22Rv1 (cell line): ENCODE measurements around the gene VMAC.

Experiments used
- H3K27ac ChIP-seq: fragments of 450-650 bp; 2 replicates; pipeline ENCODE4 v1.5.1; 2017
- CTCF ChIP-seq: fragments of 450-650 bp; IDR thresholded peaks from 2 replicates; pipeline ENCODE4 v1.5.1; 2017; ENCODE audit warnings: mild to moderate bottlenecking
- ZFX ChIP-seq: fragments of 450-650 bp; IDR thresholded peaks from 2 replicates; pipeline ENCODE4 v1.6.1; 2017; ENCODE audit warnings: antibody characterized with exemption, borderline replicate concordance

The VMAC gene

GRCh38 chr19:5911366-5911765, 6.7 kb downstream of the VMAC start:
- H3K27ac ChIP-seq, result no peak overlapping the region

GRCh38 chr19:5913739-5914357, 9.2 kb downstream of the VMAC start, which contains the start of gene CAPS:
TSS of gene CAPS (plus strand) at chr19:5914254. CDS start at chr19:5914407, 153 bp downstream.
- H3K27ac ChIP-seq, result 0 out of 2 replicates have a peak within 1 kb of the TSS, but pooled peaks have one; percentile 5
- TF ChIP-seq CTCF (no peak), ZFX (no peak)

More at GRCh38 chr19:5911366-5911765, 6.7 kb downstream of the VMAC start:
- TF ChIP-seq ZFX, result no peak
- no peak for TF ChIP-seq CTCF

GRCh38 chr19:5914358-5914774, 9.7 kb downstream of the VMAC start:
- TF ChIP-seq CTCF, result no peak
- TF ChIP-seq ZFX, result no peak
- no peak overlapping the region for H3K27ac ChIP-seq

GRCh38 chr19:5914946-5915781, 10.5 kb downstream of the VMAC start:
- H3K27ac ChIP-seq, result no peak overlapping the region
- TF ChIP-seq ZFX (no peak), CTCF (no peak)

- TF ChIP-seq CTCF (no peak), ZFX (no peak)
- H3K27ac ChIP-seq, result no peak overlapping the region
These were observed 11.1 kb downstream of the VMAC start for GRCh38 chr19:5915782-5916165.

GRCh38 chr19:5916181-5916708, 11.6 kb downstream of the VMAC start:
- H3K27ac ChIP-seq, result no peak overlapping the region
- no peak for TF ChIP-seq ZFX
- no peak for TF ChIP-seq CTCF
